Epithelial cell of proximal tubule (primary cell): ENCODE measurements around the gene JAM2. TPM values are rescaled to one million over a fixed set of nuclear protein-coding genes. Genes with fewer than 3 reads are reported as not detected.

Experiments
- DNase-seq: peaks from one replicate; pipeline ENCODE4 v3.0.0-alpha.2; 2011; ENCODE audit warnings: low read depth
- H3K4me3 ChIP-seq: 2 replicates; pipeline ENCODE4 v1.5.1; 2011; ENCODE audit warnings: low read depth, mild to moderate bottlenecking, low read length
- CTCF ChIP-seq: conservative IDR thresholded peaks from 2 replicates; pipeline ENCODE4 v1.5.1; 2012; ENCODE audit warnings: low read depth, mild to moderate bottlenecking, low read length
- total RNA-seq: library from RNA; depleted of rRNA; stranded (reverse); fragments of >200 nt; gene quantifications from 2 replicates; pipeline ENCODE4 v1.2.3, GENCODE V29; 2015

JAM2 gene
- total RNA-seq, 1 donor from 2014 or later: 0.12 TPM

DNA sequence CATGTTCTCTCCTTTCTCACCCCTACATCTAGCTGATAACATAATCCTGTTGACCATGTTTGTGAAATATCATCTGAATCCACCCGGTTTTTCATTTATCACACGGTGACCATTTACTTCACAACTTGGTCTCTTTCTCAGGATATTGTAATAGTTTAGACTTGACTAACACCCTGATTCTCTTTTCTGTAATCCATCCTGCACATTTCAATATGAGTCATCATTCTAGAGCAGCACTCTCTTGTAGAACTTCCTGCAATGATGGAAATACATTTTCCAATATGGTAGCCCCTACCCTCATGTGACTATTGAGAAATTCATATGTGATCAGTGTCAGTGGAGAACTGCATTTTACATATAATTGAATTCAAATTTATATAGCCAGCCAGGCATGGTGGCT, 2.3 kb upstream of the JAM2 start:
- TF ChIP-seq CTCF: no peak
- DNase-seq: no peak
- no peak overlapping the region for H3K4me3 ChIP-seq

DNA sequence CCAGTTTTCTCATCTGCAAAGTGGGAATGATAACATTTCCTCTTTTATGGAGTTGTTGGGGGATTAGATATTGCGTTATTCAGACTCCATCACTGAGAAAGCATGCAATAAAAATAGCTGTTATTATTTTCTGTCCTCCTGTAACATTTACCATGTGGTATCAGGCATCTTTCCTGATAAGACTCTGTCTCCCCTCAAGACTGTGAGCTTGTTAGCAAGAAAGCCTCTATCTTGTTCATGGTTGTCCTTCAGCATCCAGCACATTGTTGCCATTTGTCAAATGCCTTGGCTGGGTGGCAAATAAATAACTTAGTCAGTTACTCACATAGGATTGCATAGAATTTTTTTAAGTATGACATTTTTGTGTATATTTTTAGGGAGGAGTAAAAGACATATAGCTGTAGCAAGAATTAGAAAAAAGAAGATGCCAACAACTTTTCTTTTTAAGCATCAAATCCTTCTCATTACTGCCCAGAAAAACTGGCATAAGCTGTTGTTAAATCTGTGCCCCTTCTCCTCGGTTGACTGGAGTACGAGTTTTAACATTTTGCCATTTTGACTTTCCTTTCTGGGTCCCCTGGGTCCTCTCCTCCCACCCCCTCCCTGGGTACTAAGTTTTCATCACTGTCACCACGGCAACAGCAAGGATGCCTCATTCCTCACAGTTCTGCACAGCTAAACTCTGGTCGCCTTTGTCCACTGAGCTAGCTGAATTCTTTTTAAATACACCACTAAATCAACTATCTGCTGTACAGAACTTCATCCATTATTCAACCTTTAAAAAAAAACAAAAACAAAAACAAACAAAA, 1.0 kb upstream of the JAM2 start:
- no peak overlapping the region for H3K4me3 ChIP-seq
- TF ChIP-seq CTCF: no peak
- DNase-seq: no peak

DNA sequence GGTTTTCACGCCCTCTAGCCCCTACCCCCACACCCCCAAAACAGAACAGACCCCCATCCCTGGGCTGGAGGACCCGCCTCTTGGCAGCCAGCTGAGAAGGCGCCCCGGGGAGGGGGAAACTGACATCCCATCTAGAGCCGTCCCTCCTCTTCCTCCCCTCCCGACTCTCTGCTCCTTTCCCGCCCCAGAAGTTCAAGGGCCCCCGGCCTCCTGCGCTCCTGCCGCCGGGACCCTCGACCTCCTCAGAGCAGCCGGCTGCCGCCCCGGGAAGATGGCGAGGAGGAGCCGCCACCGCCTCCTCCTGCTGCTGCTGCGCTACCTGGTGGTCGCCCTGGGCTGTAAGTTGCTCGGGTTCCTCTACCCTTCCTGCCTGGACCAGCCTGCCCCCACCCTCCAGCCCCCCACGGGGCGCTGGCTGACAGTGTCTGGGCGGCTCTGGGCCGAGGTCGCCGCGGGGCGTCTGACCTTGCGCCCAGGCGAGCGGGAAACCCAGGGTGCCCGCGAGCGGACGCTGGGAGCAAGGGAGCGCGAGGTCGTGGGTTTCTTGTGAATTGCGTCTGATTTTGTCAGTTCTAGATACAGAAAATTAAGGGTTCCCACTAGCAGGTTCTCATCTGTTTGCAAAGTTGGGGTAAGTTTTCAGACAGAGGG, 618 bp downstream of the JAM2 start:
- no peak for DNase-seq
- TF ChIP-seq CTCF: no peak
- peak overlapping the region; percentile 48 for H3K4me3 ChIP-seq

- no peak for DNase-seq
- TF ChIP-seq CTCF: no peak
- H3K4me3 ChIP-seq: peak overlapping the region; percentile 48
These were observed 1.3 kb downstream of the JAM2 start for GRCh38 chr21:25640202-25640942.

GRCh38 chr21:25640943-25641292, 1.9 kb downstream of the JAM2 start:
- no peak for DNase-seq
- no peak for TF ChIP-seq CTCF
- no peak overlapping the region for H3K4me3 ChIP-seq

DNA sequence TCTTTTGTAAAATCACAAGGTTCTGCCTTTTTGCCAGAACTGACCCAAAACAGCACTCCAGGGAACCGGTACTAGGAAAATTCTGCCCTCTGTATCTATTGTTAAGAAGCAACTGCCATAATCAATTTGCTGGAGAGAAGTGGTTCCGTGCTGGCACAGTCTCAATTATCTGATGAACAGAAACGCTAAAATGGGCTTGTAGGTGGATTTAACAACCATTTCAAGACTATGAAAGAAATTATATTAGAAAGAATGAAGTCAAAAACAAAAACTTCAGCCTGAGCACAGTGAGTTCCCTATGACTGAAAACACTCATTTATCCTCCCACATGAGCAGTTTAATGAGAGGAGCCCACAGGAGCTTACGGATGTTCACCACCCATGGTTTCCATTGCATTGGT, 4.4 kb downstream of the JAM2 start:
- no peak for DNase-seq
- no peak overlapping the region for H3K4me3 ChIP-seq
- no peak for TF ChIP-seq CTCF
